Muscle layer of duodenum (tissue), 2 donors: ENCODE data around the gene SDCCAG8.

Experiments used
- H3K27ac ChIP-seq: one replicate; pipeline ENCODE4 v1.7.0; 2013; ENCODE audit warnings: mild to moderate bottlenecking, low read length
- H3K27me3 ChIP-seq: one replicate; pipeline ENCODE4 v1.7.0; 2013; ENCODE audit warnings: low read depth, mild to moderate bottlenecking, control low read depth, low read length
- H3K36me3 ChIP-seq, 2 donors: one replicate each; pipeline ENCODE4 v1.7.0; 2013; ENCODE audit warnings: low read length in 2 of 2, control low read depth in 1 of 2, mild to moderate bottlenecking in 1 of 2; ENCODE audit not compliant: insufficient read depth in 2 of 2, control insufficient read depth in 1 of 2
- H3K4me1 ChIP-seq, 2 donors: one replicate each; pipeline ENCODE4 v1.7.0; 2013; ENCODE audit warnings: low read length in 2 of 2, mild to moderate bottlenecking in 2 of 2, control low read depth in 1 of 2, moderate library complexity in 1 of 2; ENCODE audit not compliant: insufficient read depth in 2 of 2, control insufficient read depth in 1 of 2
- H3K4me3 ChIP-seq, 2 donors: one replicate each; pipeline ENCODE4 v1.7.0; 2013; ENCODE audit warnings: low read length in 2 of 2, low read depth in 1 of 2, mild to moderate bottlenecking in 1 of 2
- H3K9me3 ChIP-seq, 2 donors: one replicate each; pipeline ENCODE4 v1.7.0; 2013; ENCODE audit warnings: low read length in 2 of 2, control low read depth in 1 of 2, mild to moderate bottlenecking in 1 of 2; ENCODE audit not compliant: control insufficient read depth in 1 of 2
- donor health status: healthy.

Gene SDCCAG8

DNA sequence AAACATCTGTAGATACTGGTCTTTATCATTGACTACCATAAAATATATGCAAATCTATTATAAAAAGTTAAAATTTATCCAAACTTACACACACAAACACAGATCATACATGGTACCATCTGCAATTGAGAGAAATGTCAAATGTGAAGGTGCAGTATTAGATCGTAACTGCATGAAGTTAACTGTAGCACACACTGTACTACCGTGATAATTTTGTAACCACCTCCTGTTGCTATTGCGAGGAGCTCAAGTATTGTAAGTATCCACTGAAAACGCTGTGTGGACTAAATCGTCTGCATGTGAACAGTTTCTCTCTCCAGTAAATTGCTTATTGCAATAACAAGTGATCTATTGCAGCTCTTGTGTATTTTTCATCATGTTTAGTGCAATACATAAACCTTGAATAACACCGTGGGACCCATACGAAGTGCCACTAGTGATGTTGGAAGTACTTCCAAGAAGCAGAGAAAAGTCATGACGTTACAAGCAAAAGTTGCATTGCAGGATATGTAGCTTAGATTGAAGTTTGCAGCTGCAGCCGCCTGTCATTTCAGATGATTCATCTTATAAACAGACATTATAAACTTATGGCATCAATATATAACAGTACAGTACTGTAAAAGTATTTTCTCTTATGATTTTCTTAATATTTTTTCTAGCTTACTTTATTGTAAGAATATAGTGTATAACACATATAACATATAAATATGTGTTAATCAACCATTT is 172.9 kb downstream of the SDCCAG8 start:
- H3K27ac ChIP-seq, result no peak overlapping the region
- H3K36me3 ChIP-seq, result peaks cover 14 to 15% of the 10 kb centered on the region in 2 donors
- no peak overlapping the region for H3K4me3 ChIP-seq
- H3K27me3 ChIP-seq, result no peaks in the 10 kb centered on the region
- no peaks in the 10 kb centered on the region for H3K4me1 ChIP-seq
- H3K9me3 ChIP-seq, result no peaks in the 10 kb centered on the region

DNA sequence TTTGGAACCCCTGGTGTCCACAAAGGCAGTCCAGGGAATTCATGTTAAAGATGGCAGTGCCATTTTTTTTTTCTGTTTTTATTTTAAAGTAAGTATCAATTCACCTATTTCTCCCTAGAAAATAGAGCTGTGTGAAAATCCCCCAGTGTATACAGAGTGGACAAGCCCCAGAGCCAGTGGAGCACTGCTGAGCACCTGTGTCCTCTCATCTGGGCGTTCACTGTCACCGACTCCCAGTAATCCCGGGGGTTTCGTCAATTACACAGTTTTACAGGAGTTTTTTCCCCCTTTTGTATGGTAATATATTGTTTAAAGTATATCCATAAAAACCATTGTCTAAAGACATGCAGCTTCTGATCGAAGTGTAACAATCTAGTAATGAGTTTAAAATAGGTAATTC is 175.8 kb downstream of the SDCCAG8 start:
- Histone ChIP-seq H3K27ac (no peak overlapping the region), H3K4me3 (no peak overlapping the region), H3K36me3 (peaks cover 10 to 11% of the 10 kb centered on the region in 2 donors), H3K9me3 (no peaks in the 10 kb centered on the region), H3K4me1 (no peaks in the 10 kb centered on the region), H3K27me3 (no peaks in the 10 kb centered on the region)

DNA sequence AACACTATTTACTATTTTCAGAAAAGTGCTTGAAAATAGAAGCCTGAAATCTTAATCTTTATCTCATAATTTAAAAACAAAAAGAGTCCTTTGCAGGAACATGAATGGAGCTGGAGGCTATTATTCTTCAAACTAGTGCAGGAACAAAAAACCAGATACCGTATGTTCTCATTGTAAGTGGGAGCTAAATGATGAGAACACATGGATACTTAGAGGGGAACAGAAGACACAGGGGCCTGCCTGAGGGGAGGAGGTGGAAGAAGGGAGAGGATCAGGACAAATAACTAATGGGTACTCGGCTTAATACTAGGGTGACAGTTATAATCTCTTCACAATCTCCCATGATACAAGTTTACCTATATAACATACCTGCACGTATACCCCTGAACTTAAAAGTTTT is 176.3 kb downstream of the SDCCAG8 start:
- H3K9me3 ChIP-seq, result no peaks in the 10 kb centered on the region
- no peaks in the 10 kb centered on the region for H3K4me1 ChIP-seq
- H3K36me3 ChIP-seq, result peaks cover 5 to 6% of the 10 kb centered on the region in 2 donors
- no peaks in the 10 kb centered on the region for H3K27me3 ChIP-seq
- H3K4me3 ChIP-seq, result no peak overlapping the region
- H3K27ac ChIP-seq, result no peak overlapping the region

DNA sequence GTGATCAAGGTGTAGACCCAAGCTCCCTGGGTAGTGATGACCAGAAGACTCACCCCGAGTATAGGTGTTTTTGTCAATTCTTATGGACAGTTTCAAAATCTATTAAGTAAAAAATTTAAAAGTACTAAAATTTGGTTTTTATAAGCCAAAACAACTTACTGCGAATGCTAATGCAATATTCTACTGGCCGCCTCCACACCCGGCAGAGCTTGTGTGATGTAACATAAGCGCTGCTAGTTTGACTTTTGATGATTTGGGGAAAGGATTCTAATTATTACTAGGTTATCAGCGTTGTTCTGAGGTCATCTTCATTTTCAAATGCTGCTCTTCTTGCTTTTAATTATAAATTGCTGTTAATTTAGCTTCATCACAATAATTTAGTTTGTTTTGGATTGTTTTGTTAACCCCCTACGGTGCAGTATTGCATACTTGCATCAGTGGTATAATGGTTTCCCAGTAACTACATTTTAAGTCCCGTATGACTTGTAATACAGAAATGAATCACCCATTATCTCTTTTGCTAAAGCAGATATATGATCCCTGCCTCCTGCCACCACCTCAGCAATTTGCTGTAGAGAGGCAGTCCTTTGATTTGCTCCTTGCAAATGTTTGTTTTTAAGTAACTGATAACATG is 178.0 kb downstream of the SDCCAG8 start:
- no peak overlapping the region for H3K4me3 ChIP-seq
- no peaks in the 10 kb centered on the region for H3K27me3 ChIP-seq
- H3K27ac ChIP-seq, result no peak overlapping the region
- H3K4me1 ChIP-seq, result no peaks in the 10 kb centered on the region
- no peaks in the 10 kb centered on the region for H3K9me3 ChIP-seq
- H3K36me3 ChIP-seq, result peaks cover under 1 to 1% of the 10 kb centered on the region in 2 donors

DNA sequence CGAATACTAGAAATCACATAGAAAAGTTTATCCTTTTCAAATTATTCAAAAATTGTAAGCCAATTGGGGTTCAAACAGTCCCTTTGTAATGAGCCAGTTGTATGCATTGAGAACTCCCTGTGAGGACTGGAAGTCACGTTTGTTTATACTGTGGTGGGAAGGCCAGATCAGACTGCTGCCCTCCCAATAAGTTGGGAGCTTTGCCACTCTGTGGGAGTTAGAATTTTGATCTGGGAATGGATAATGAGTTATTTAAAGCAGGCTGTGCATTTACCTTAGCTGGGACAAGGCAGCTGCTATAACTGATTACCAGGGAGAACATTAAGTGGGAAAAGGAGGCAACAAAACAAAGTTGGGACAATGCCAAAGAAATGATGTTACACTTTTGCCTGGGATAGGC is 178.8 kb downstream of the SDCCAG8 start:
- Histone ChIP-seq H3K27me3 (no peaks in the 10 kb centered on the region), H3K4me1 (no peaks in the 10 kb centered on the region), H3K36me3 (no peaks in the 10 kb centered on the region), H3K4me3 (no peak overlapping the region), H3K27ac (no peak overlapping the region), H3K9me3 (no peaks in the 10 kb centered on the region)

DNA sequence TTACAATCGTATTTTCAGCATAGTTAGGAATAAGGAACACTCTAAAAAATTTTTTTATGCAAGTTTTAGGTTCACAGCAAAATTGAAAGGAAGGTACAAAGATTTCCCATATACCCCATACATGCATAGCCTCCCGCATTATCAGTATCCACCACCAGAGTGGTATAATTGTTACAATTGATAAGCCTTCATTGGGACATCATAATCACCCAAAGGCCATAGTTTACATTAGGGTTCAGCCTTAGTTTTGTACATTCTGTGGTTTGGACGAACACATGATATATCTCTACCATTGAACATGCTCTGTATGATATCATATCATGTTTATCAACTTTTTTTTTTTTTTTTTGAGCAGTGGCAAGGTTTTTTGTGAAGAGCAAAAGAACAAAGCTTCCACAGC is 180.0 kb downstream of the SDCCAG8 start:
- no peaks in the 10 kb centered on the region for H3K36me3 ChIP-seq
- no peaks in the 10 kb centered on the region for H3K27me3 ChIP-seq
- no peak overlapping the region for H3K27ac ChIP-seq
- no peaks in the 10 kb centered on the region for H3K4me1 ChIP-seq
- no peaks in the 10 kb centered on the region for H3K9me3 ChIP-seq
- H3K4me3 ChIP-seq, result no peak overlapping the region

DNA sequence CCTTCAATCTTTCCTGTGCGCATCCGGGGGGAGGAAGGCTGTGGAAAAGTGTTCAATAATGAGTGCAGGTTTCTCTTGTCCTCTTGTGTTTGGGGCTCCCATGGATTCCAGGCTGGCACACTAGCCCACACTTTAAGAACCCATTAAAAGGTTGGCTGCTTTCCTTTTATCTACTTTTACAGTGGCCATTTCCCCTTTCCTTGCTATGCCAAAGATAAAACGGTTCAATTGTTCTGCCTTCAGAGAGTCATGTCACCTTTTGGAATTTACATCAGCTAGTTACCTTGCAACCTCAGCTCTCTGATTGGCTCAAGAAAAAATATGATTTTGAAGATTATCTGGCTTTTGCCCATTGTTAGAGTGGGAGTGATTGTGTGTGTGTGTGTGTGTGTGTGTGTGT is 182.3 kb downstream of the SDCCAG8 start:
- Histone ChIP-seq H3K27me3 (no peaks in the 10 kb centered on the region), H3K27ac (no peak overlapping the region), H3K4me1 (no peaks in the 10 kb centered on the region), H3K9me3 (no peaks in the 10 kb centered on the region), H3K4me3 (no peak overlapping the region), H3K36me3 (no peaks in the 10 kb centered on the region)

DNA sequence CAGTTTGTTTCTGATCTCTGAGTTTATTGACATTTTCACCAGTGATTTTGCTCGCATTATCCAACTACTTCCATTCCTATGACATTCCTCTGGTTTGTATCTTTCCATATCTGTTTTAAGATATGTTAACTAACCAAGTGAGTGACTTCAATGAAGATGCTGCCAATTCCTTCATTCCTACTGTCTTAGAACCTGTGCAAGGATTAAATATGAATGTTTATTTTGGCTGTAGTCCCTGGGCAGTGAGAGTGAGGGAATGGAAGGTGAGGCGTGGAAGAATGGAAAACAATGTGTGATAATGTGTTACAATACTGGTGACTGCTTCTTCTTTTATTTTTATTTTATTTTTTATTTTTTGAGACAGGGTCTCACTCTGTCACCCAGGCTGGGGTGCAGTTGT is 183.0 kb downstream of the SDCCAG8 start:
- Histone ChIP-seq H3K27me3 (no peaks in the 10 kb centered on the region), H3K27ac (no peak overlapping the region), H3K9me3 (no peaks in the 10 kb centered on the region), H3K4me1 (peaks cover 0 to under 1% of the 10 kb centered on the region in 2 donors), H3K4me3 (no peak overlapping the region), H3K36me3 (no peaks in the 10 kb centered on the region)

DNA sequence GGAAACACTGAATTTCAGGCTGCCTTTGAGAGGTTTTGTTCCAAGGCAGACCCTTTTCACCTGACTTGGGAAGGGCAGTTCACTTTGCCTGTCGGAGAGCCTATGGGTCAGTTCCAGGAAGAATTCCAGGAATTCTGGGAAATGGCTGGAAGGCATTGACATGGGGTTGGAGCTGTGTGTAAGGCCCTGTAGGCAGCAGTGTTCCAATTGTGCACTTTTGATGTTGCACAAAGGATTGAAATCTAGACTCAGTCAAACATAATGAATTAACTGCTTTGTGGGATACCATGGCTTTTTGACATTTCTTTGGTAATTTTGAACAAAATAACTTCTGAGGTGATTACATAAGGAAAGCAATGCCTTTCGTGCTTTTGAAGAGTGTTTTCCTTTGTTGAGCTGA is 184.6 kb downstream of the SDCCAG8 start:
- Histone ChIP-seq H3K36me3 (no peaks in the 10 kb centered on the region), H3K9me3 (no peaks in the 10 kb centered on the region), H3K4me1 (peaks cover 0 to 3% of the 10 kb centered on the region in 2 donors), H3K27me3 (no peaks in the 10 kb centered on the region), H3K27ac (no peak overlapping the region), H3K4me3 (no peak overlapping the region)

DNA sequence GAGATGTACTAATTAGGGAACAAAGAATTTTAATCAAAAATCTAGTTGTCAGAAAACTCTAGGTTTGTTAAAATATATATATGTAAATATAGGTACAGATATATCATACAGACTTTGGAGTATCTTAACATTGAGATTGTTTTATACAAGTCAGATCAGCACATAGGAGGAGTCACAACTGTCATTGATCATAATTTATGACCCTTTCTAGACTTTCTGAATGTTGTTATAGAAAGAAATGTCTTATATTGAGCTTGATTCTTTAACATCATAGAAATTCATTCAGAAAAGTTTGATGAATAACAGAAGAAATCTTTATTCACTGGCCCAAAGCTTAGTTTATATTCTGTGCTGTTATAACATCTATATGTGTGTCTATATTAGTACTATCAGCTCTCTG is 185.8 kb downstream of the SDCCAG8 start:
- peaks cover 0 to 4% of the 10 kb centered on the region in 2 donors for H3K36me3 ChIP-seq
- no peak overlapping the region for H3K27ac ChIP-seq
- no peak overlapping the region for H3K4me3 ChIP-seq
- H3K4me1 ChIP-seq, result peaks cover 0 to 3% of the 10 kb centered on the region in 2 donors
- H3K27me3 ChIP-seq, result no peaks in the 10 kb centered on the region
- H3K9me3 ChIP-seq, result no peaks in the 10 kb centered on the region

DNA sequence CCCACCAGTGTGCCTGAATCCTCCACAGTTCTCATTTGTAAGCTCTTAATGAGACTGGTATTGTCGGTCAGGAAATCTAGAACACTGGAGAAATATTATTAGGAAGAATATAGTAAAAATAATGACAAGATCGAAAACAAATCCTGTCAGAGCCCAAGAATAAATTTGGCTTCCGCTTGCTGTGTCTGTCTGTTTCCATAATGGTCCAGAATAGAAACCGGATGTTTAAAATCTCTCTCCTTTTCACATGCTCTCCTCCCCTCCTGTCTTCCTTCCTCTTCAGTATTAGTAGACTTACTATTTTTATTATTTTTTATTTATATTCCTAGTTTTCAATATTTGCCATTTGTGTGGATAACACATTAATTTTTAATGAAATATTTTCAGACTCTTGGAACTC is 187.7 kb downstream of the SDCCAG8 start:
- Histone ChIP-seq H3K27ac (no peak overlapping the region), H3K4me1 (peaks cover 0 to 3% of the 10 kb centered on the region in 2 donors), H3K36me3 (peaks cover 0 to 4% of the 10 kb centered on the region in 2 donors), H3K9me3 (no peaks in the 10 kb centered on the region), H3K4me3 (no peak overlapping the region), H3K27me3 (no peaks in the 10 kb centered on the region)

DNA sequence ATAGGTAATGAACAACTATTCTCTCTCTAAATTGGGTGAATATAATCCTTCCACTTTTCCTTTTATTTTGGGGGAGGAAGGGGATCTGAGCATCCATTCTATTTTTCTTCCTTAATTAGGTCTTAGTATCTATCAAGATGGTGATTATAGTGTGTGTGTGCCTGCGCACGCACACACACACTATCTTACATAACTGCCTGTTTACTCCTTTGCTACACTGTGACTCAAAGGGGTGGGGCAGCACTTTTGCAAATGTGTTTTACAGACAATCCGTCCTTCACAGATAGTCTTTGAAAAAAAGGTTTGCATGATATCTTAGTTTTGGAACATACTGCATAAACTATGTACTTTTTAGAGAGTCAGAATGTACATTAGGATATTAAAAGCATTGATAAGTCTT is 191.5 kb downstream of the SDCCAG8 start:
- peaks cover 0 to 4% of the 10 kb centered on the region in 2 donors for H3K36me3 ChIP-seq
- no peaks in the 10 kb centered on the region for H3K27me3 ChIP-seq
- H3K4me3 ChIP-seq, result no peak overlapping the region
- H3K4me1 ChIP-seq, result peaks cover 0 to 3% of the 10 kb centered on the region in 2 donors
- H3K27ac ChIP-seq, result no peak overlapping the region
- no peaks in the 10 kb centered on the region for H3K9me3 ChIP-seq
